ENCODE measurements around the gene CHST11. TPM values are rescaled to one million over a fixed set of nuclear protein-coding genes. Genes with fewer than 3 reads are reported as not detected.
A peak's percentile ranks its signal among the peaks of the same experiment; 100 is the strongest.

CHST11 gene
- total and polyA plus RNA-seq, 8 donors = 11.1 to 56.9 (median 14.8) TPM

- Histone ChIP-seq H3K9me3 (no peaks in the 10 kb centered on the region), H3K36me3 (no peaks in the 10 kb centered on the region), H3K4me1 (peaks cover 0 to 86% of the 10 kb centered on the region in 2 donors), H3K27me3 (no peaks in the 10 kb centered on the region), H3K4me3 (no peak overlapping the region), H3K27ac (no peak overlapping the region)
- no peak for ATAC-seq
- DNase-seq = no peak
- intact Hi-C loops (cut with DNase I) = no loop called here
- TF ChIP-seq CTCF (IDR thresholded peaks at IDR 0.05) = no peak
Measured at GRCh38 chr12:104498211-104498801, 41.6 kb downstream of the CHST11 start.

GRCh38 chr12:104499668-104500332, 43.1 kb downstream of the CHST11 start:
- Histone ChIP-seq H3K36me3 (no peaks in the 10 kb centered on the region), H3K4me1 (peaks cover 0 to 71% of the 10 kb centered on the region in 2 donors), H3K4me3 (no peak overlapping the region), H3K9me3 (no peaks in the 10 kb centered on the region), H3K27ac (no peak overlapping the region), H3K27me3 (no peaks in the 10 kb centered on the region)
- DNase-seq = no peak
- no peak for TF ChIP-seq CTCF (IDR thresholded peaks at IDR 0.05)
- intact Hi-C loops (cut with DNase I) = no loop called here
- ATAC-seq = no peak

- ATAC-seq = peak; percentile 48
- Histone ChIP-seq H3K9me3 (no peaks in the 10 kb centered on the region), H3K27ac (no peak overlapping the region), H3K4me3 (no peak overlapping the region), H3K36me3 (no peaks in the 10 kb centered on the region), H3K27me3 (no peaks in the 10 kb centered on the region), H3K4me1 (peaks cover 0 to 67% of the 10 kb centered on the region in 2 donors)
- DNase-seq = no peak
- no peak for TF ChIP-seq CTCF (IDR thresholded peaks at IDR 0.05)
- intact Hi-C loops (cut with DNase I) = no loop called here
Measured at GRCh38 chr12:104501115-104501514, 44.4 kb downstream of the CHST11 start.

- no peaks in the 10 kb centered on the region for H3K36me3 ChIP-seq
- intact Hi-C loops (cut with DNase I) = no loop called here
- H3K27me3 ChIP-seq = no peaks in the 10 kb centered on the region
- no peak overlapping the region for H3K4me3 ChIP-seq
- H3K27ac ChIP-seq = no peak overlapping the region
- peaks cover 0 to 65% of the 10 kb centered on the region in 2 donors for H3K4me1 ChIP-seq
- no peak for ATAC-seq
- DNase-seq = no peak
- H3K9me3 ChIP-seq = no peaks in the 10 kb centered on the region
- TF ChIP-seq CTCF (IDR thresholded peaks at IDR 0.05) = no peak
Measured at GRCh38 chr12:104501660-104502059, 44.9 kb downstream of the CHST11 start.

GRCh38 chr12:104502217-104502616, 45.5 kb downstream of the CHST11 start:
- intact Hi-C loops (cut with DNase I) = no loop called here
- Histone ChIP-seq H3K27me3 (no peaks in the 10 kb centered on the region), H3K4me3 (no peak overlapping the region), H3K9me3 (no peaks in the 10 kb centered on the region), H3K36me3 (no peaks in the 10 kb centered on the region), H3K27ac (no peak overlapping the region), H3K4me1 (peaks cover 0 to 59% of the 10 kb centered on the region in 2 donors)
- no peak for TF ChIP-seq CTCF (IDR thresholded peaks at IDR 0.05)
- no peak for DNase-seq
- no peak for ATAC-seq

Data from left lung (tissue), 10 donors.